ENCODE results near the gene A3GALT2. TPM values are rescaled to one million over a fixed set of nuclear protein-coding genes. Genes with fewer than 3 reads are reported as not detected.

A3GALT2 gene
- total and polyA plus RNA-seq, 9 of the 15 experiments (the other 6 are each of a cell fraction or from before 2014, with no cell fraction given), result not detected

DNA sequence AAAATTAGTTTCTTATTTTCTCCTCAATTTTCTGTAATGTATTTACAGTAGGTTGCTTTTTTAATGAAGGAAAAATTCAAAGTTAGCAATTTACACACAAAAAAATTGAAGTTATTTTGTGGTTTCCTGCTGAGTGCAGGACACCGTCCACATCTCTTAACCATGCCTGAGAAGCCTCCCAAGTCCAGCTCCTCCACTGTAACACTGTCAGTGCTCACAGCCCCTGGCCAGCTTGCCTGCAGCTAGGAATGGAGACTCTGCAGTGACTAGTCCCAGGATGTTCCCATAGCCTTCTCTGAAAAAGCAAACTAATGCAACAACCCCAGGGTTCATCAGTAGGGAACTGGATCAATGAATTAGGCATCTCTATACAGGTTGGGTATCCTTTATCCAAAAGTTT lies 3.5 kb downstream of the A3GALT2 start:
- Histone ChIP-seq H3K4me2 (ENCODE audit: insufficient read depth, low read length) (no peak overlapping the region), H3K27ac (ENCODE audit: extremely low read depth, low read depth, low read length) (no peak overlapping the region), H3K4me3 (no peak overlapping the region), H3K27me3 (ENCODE audit: control insufficient read depth in 2 of 2, insufficient read depth in 2 of 2, low read length in 2 of 2) (peaks cover 45 to 77% of the 10 kb centered on the region in 2 experiments), H3K9me3 (replicated peaks; ENCODE audit: control insufficient read depth, insufficient read depth, low read depth, low read length) (no peaks in the 10 kb centered on the region), H3K4me1 (replicated peaks in 1 of 2; ENCODE audit: control insufficient read depth in 2 of 2, insufficient read depth in 2 of 2, low read length in 2 of 2) (no peaks in the 10 kb centered on the region), H4K20me1 (replicated peaks; ENCODE audit: control insufficient read depth, insufficient read depth, low read length) (peaks cover 17% of the 10 kb centered on the region), H2AFZ (ENCODE audit: low read depth, low read length) (no peak overlapping the region), H3K79me2 (ENCODE audit: control insufficient read depth, insufficient read depth, low read length) (no peaks in the 10 kb centered on the region), H3K36me3 (ENCODE audit: control insufficient read depth, insufficient read depth, low read length) (no peaks in the 10 kb centered on the region), H3K9me1 (ENCODE audit: control insufficient read depth, insufficient read depth, low read length) (no peaks in the 10 kb centered on the region), H3K9ac (ENCODE audit: insufficient read depth in 1 of 2, low read depth in 2 of 2, low read length in 2 of 2) (no peak overlapping the region)
- ATAC-seq, result no peak
- BruUV-seq (replicated peaks), result no TSS peak
- ChIA-PET POLR2A (no interaction called here), CTCF (ENCODE audit: low intra/inter-chr PET ratio) (no interaction called here)
- FAIRE-seq, result peak; percentile 44
- no peak for DNase-seq (ENCODE audit: extremely low read depth in 1 of 4, low spot score in 3 of 4)
- in situ Hi-C loops (cut with MboI), result no loop called here
- WGBS (ENCODE audit: insufficient coverage, low coverage, missing lambda C conversion rate), result 8% methylated on average over 1 of the region's 1 CpG
- intact Hi-C loops (cut with micrococcal nuclease), result no loop called here
- TF ChIP-seq ZNF3 (CRISPR knock-in tag; IDR thresholded peaks at IDR 0.05) (no peak), AFF1 (IDR thresholded peaks at IDR 0.05; ENCODE audit: low read depth in 1 of 2, partially characterized antibody in 2 of 2) (no peak), ZNF232 (CRISPR knock-in tag; IDR thresholded peaks at IDR 0.05) (no peak), MBD1 (CRISPR knock-in tag; IDR thresholded peaks at IDR 0.05) (no peak), CBFA2T3 (IDR thresholded peaks at IDR 0.05) (no peak), CBX8 (IDR thresholded peaks at IDR 0.05; ENCODE audit: borderline replicate concordance, extremely low read depth, low read depth, low read length, poor library complexity, severe bottlenecking) (no peak), U2AF1 (optimal IDR thresholded peaks at IDR 0.05; ENCODE audit: low read depth, low read length) (no peak), KHSRP (IDR thresholded peaks at IDR 0.05) (no peak), SRSF7 (optimal IDR thresholded peaks at IDR 0.05; ENCODE audit: low read depth, low read length) (no peak), ILF3 (IDR thresholded peaks at IDR 0.05; ENCODE audit: borderline replicate concordance) (no peak), ATF3 (IDR thresholded peaks at IDR 0.05) (no peak), ATF3 (CRISPR knock-in tag; conservative IDR thresholded peaks at IDR 0.05) (no peak), MIER1 (IDR thresholded peaks at IDR 0.05; ENCODE audit: low read depth) (no peak), ZNF24 (IDR thresholded peaks at IDR 0.05) (no peak)
- TF ChIP-seq, protein P1, sequence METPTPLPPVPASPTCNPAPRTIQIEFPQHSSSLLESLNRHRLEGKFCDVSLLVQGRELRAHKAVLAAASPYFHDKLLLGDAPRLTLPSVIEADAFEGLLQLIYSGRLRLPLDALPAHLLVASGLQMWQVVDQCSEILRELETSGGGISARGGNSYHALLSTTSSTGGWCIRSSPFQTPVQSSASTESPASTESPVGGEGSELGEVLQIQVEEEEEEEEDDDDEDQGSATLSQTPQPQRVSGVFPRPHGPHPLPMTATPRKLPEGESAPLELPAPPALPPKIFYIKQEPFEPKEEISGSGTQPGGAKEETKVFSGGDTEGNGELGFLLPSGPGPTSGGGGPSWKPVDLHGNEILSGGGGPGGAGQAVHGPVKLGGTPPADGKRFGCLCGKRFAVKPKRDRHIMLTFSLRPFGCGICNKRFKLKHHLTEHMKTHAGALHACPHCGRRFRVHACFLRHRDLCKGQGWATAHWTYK (CRISPR knock-in tag; IDR thresholded peaks at IDR 0.05), result no peak
